Spinal cord (tissue), 10 donors: ENCODE measurements around the gene GJB1. TPM values are rescaled to one million over a fixed set of nuclear protein-coding genes. Genes with fewer than 3 reads are reported as not detected.
"Not testable (repeated sequence)": the region's sequence is repeated elsewhere in the genome, so short reads cannot be mapped to it uniquely, and the experiment has no call there.

Experiments
- DNase-seq, 6 donors: peaks; one replicate each; pipeline versions ENCODE4 v3.0.0 to v3.0.0-alpha.2; 2013 to 2015; ENCODE audit warnings: low spot score in 6 of 6, low read depth in 4 of 6
- H3K27ac ChIP-seq: one replicate; pipeline ENCODE4 v1.5.1; 2013; ENCODE audit warnings: low read depth, low read length, control low read depth
- H3K27me3 ChIP-seq: one replicate; pipeline ENCODE4 v1.6.1; 2013; ENCODE audit warnings: low read length; ENCODE audit not compliant: control insufficient read depth, insufficient read depth
- H3K36me3 ChIP-seq: one replicate; pipeline ENCODE4 v1.6.1; 2013; ENCODE audit warnings: low read length; ENCODE audit not compliant: control insufficient read depth, insufficient read depth
- H3K4me1 ChIP-seq: one replicate; pipeline ENCODE4 v1.6.1; 2013; ENCODE audit warnings: low read length; ENCODE audit not compliant: control insufficient read depth, insufficient read depth
- H3K4me3 ChIP-seq: one replicate; pipeline ENCODE4 v1.5.1; 2013; ENCODE audit warnings: low read depth, low read length, control low read depth
- H3K9me3 ChIP-seq: one replicate; pipeline ENCODE4 v1.6.1; 2013; ENCODE audit warnings: low read length; ENCODE audit not compliant: control insufficient read depth, insufficient read depth
- WGBS: methylation state at CpG from one replicate; pipeline ENCODE4 v1.1.5; 2013; ENCODE audit warnings: missing lambda C conversion rate; ENCODE audit not compliant: insufficient coverage; 5-methylcytosine and 5-hydroxymethylcytosine counted together
- long read RNA-seq, 4 donors: transcript quantifications; one replicate each; lab custom pipeline, GENCODE V29; 2026
- polyA plus RNA-seq, 2 donors: library from polyadenylated mRNA; unstranded; fragments of 120-200 nt; gene quantifications; one replicate each; pipeline ENCODE4 v1.2.1, GENCODE V29; 2013; ENCODE audit not compliant: insufficient read length in 2 of 2
- total RNA-seq, 2 donors: library from RNA; depleted of rRNA in 1 of 2; stranded (reverse); fragments of 120-200 nt in 1 of 2; fragments of >200 nt in 1 of 2; gene quantifications; one replicate each; pipeline versions ENCODE4 v1.2.3 to v1.2.4, GENCODE V29; 2013 to 2014
- donor health status: healthy.

Gene GJB1
- total RNA-seq: 1 to 10 TPM; 2.5 to 5.3 TPM
- polyA plus RNA-seq: 1 to 10 TPM; 2.4 to 3.0 TPM
- long read RNA-seq, donor 1, partial matches to known transcripts: 0 of 1 reads
- long read RNA-seq, donor 1, other reads (novel, unspliced or antisense): 0 of 1 reads
- long read RNA-seq, donor 2, partial matches to known transcripts: 0 of 1 reads
- long read RNA-seq, donor 2, other reads (novel, unspliced or antisense): 0 of 1 reads
- long read RNA-seq, donor 3: 0 reads
- long read RNA-seq, donor 4, transcript GJB1-207 (2 exons, 1,603 nt): major isoform, 5 of 5 reads
- long read RNA-seq, donor 4, partial matches to known transcripts: 0 of 5 reads
- long read RNA-seq, donor 4, other reads (novel, unspliced or antisense): 0 of 5 reads

DNA sequence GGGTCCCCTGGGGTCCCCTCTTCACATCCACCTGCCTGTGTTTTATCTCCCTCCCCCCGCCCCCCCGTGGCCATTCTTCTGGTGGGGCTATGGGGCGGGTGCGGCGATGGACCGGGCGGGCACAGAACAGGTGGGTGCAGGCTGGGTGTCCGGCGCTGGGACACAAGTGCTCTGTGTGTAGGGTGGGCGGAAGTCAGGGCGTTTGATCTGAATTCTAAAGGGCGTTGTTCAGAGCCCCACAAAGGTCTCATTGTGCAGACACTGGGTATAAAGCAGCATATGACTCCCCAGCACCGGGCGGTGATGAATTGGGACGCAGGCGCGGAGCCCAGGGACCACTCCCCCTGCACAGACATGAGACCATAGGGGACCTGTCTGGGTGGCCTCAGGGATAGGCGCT, at the start of gene GJB1:
GJB1 (plus strand) TSS at position 296 of the 400 bp plus-strand sequence. CDS start 484 bp downstream, outside the sequence.
- peaks cover 14% of the 10 kb centered on the region for H3K4me1 ChIP-seq
- WGBS: 70% methylated on average over 9 of the region's 18 CpGs
- H3K27me3 ChIP-seq: no peaks in the 10 kb centered on the region
- DNase-seq: peak in 2 of 6 donors; percentile 12 to 30
- no peaks in the 10 kb centered on the region for H3K36me3 ChIP-seq
- no peak within 1 kb of the TSS for H3K27ac ChIP-seq
- H3K4me3 ChIP-seq: no peak within 1 kb of the TSS
- H3K9me3 ChIP-seq: no peaks in the 10 kb centered on the region

- DNase-seq: no peak
- Histone ChIP-seq H3K27ac (no peak overlapping the region), H3K27me3 (no peaks in the 10 kb centered on the region), H3K36me3 (peaks cover 15% of the 10 kb centered on the region), H3K4me1 (no peaks in the 10 kb centered on the region), H3K4me3 (no peak overlapping the region), H3K9me3 (no peaks in the 10 kb centered on the region)
- WGBS: 63% methylated on average over 1 of the region's 2 CpGs
Measured at GRCh38 chrX:71173440-71173839, 49.6 kb upstream of the GJB1 start.

DNA sequence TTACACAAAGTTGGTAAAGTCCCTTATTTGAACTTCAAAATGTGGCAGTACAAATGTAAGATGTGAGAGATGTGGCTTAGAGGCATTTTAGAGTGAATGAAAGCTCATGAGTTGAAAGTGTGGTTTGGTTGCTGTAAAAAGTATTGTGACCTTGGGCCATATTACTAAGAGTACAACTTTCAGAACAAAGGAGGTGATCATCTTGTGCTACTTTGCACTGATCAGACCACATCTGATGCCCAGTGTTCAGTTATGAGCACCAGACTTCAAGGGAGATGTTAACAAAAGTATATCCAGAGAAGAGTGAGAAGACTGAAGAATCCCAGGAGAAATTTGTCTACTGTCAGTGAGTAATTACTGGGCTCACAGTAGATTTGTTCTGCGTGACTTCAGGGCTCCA, 48.2 kb upstream of the GJB1 start:
- no CpG with 5 or more reads among the region's 1 CpG for WGBS
- H3K36me3 ChIP-seq: peaks cover 5% of the 10 kb centered on the region
- no peaks in the 10 kb centered on the region for H3K4me1 ChIP-seq
- no peak overlapping the region for H3K4me3 ChIP-seq
- H3K9me3 ChIP-seq: no peaks in the 10 kb centered on the region
- H3K27me3 ChIP-seq: no peaks in the 10 kb centered on the region
- no peak overlapping the region for H3K27ac ChIP-seq
- no peak for DNase-seq

GRCh38 chrX:71175531-71175930, 47.5 kb upstream of the GJB1 start:
- H3K36me3 ChIP-seq: no peaks in the 10 kb centered on the region
- no peaks in the 10 kb centered on the region for H3K4me1 ChIP-seq
- no peak overlapping the region for H3K27ac ChIP-seq
- H3K4me3 ChIP-seq: no peak overlapping the region
- no CpG with 5 or more reads among the region's 5 CpGs for WGBS
- no peak for DNase-seq
- no peaks in the 10 kb centered on the region for H3K9me3 ChIP-seq
- H3K27me3 ChIP-seq: no peaks in the 10 kb centered on the region

DNA sequence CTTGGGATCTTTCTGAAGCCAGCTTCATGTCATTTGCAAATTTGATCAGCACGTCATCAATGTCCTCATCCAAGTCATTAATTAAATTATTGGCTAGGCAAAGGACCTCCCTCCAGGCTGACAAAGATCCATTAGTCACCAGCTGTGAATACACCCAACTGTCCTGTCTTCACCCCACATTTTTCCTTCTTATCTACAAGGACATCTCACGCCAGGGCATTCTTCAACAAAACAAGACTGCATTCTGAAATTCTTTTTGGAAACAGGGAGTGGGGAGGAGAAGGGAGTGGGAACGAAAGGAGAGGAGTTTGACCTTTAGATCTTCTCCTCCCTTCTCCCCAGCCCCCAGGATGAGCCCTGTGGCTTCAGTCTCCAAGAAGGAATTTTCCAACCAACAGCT, 45.7 kb upstream of the GJB1 start:
- H3K9me3 ChIP-seq: no peaks in the 10 kb centered on the region
- H3K27me3 ChIP-seq: no peaks in the 10 kb centered on the region
- no peaks in the 10 kb centered on the region for H3K36me3 ChIP-seq
- H3K4me3 ChIP-seq: no peak overlapping the region
- WGBS: 33% methylated on average over 1 of the region's 3 CpGs
- no peak overlapping the region for H3K27ac ChIP-seq
- DNase-seq: no peak
- H3K4me1 ChIP-seq: peaks cover 6% of the 10 kb centered on the region

GRCh38 chrX:71178908-71179307, 44.1 kb upstream of the GJB1 start:
- H3K27ac ChIP-seq: no peak overlapping the region
- H3K4me3 ChIP-seq: no peak overlapping the region
- H3K27me3 ChIP-seq: no peaks in the 10 kb centered on the region
- H3K9me3 ChIP-seq: no peaks in the 10 kb centered on the region
- H3K36me3 ChIP-seq: no peaks in the 10 kb centered on the region
- peaks cover 10% of the 10 kb centered on the region for H3K4me1 ChIP-seq
- WGBS: 0% methylated on average over 2 of the region's 4 CpGs
- DNase-seq: peak in 4 of 6 donors; percentile 41 to 89 (median 64)

GRCh38 chrX:71180579-71181265, 42.3 kb upstream of the GJB1 start:
- H3K27me3 ChIP-seq, H3K27ac ChIP-seq, DNase-seq, H3K9me3 ChIP-seq, H3K4me3 ChIP-seq, H3K36me3 ChIP-seq: not testable (repeated sequence)
- 88% methylated on average over 5 of the region's 9 CpGs for WGBS
- peaks cover 10% of the 10 kb centered on the region for H3K4me1 ChIP-seq

- Histone ChIP-seq H3K9me3 (no peaks in the 10 kb centered on the region), H3K4me1 (peaks cover 10% of the 10 kb centered on the region), H3K4me3 (peak overlapping the region; percentile 54), H3K27me3 (no peaks in the 10 kb centered on the region), H3K36me3 (no peaks in the 10 kb centered on the region), H3K27ac (peak overlapping the region; percentile 94)
- WGBS: 53% methylated on average over 8 of the region's 10 CpGs
- no peak for DNase-seq
Measured at GRCh38 chrX:71181558-71181909, 41.5 kb upstream of the GJB1 start.

DNA sequence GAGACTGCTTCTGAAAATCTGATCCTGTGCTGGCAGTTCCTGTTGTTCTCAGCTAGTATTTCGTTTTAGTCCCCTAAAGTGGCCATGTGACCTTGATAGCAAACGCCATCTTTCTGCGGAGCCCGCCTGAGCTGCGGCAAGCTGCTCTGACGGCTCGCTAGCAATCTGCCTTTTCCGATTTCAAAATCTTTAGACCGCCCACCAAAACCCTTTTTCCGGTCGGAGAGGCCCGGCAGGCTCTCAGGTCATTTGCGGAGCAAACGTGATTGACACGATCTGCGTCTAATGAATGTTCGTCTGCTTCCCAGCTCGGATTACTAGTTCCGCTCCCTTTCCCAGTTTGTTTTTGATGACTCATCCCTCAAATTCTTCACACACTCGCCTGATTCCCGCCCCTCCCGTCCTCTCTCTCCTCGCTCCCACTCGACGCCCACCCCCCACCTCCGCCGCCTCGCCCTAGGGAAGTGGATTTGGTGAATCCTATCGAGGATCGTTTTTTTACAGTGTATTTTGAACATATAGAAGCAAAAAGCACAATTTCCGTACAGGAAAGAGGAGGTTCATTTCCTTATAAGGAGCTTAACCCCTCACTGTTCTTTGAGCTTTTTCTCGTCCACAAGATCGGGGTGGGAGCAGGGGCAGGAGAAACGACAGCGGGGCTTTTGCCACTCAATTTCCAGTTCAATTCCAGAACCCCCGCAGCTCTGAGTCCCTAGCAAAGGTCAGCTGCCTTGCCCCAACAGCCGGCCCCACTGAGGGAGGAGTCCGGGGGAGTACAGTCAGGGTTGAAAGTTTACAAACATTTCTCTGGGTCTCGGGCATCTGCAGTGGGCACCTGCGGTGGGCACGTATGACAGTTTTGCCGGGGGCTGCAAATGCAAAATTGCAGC, 40.9 kb upstream of the GJB1 start:
- H3K27me3 ChIP-seq: no peaks in the 10 kb centered on the region

More for the DNA sequence above, 40.9 kb upstream of the GJB1 start:
- peak overlapping the region; percentile 54 for H3K4me3 ChIP-seq
- no peaks in the 10 kb centered on the region for H3K36me3 ChIP-seq
- peaks cover 10% of the 10 kb centered on the region for H3K4me1 ChIP-seq
- H3K27ac ChIP-seq: peak overlapping the region; percentile 94
- 30% methylated on average over 28 of the region's 42 CpGs for WGBS
- DNase-seq: peak; percentile 73 to 98 (median 82)
- no peaks in the 10 kb centered on the region for H3K9me3 ChIP-seq
